Nephron (organoid): Measurements from ENCODE around the gene CTNND2.

ENCODE experiments used
- H3K27ac Mint-ChIP-seq, 3 experiments: 2 replicates each; pipeline ENCODE4 v1.8.0; 2020; ENCODE audit warnings: mixed read lengths in 3 of 3, mild to moderate bottlenecking in 2 of 3, moderate library complexity in 1 of 3
- H3K27me3 Mint-ChIP-seq: 2 replicates; pipeline ENCODE4 v1.8.0; 2021; ENCODE audit warnings: low read depth, mild to moderate bottlenecking, moderate library complexity, mixed read lengths
- H3K36me3 Mint-ChIP-seq: 2 replicates; pipeline ENCODE4 v1.8.0; 2020; ENCODE audit warnings: low read depth, mixed read lengths
- H3K4me1 Mint-ChIP-seq: 2 replicates; pipeline ENCODE4 v1.8.0; 2020; ENCODE audit warnings: mixed read lengths
- H3K4me3 Mint-ChIP-seq, 3 experiments: 2 replicates each; pipeline ENCODE4 v1.8.0; 2020; ENCODE audit warnings: mild to moderate bottlenecking in 3 of 3, mixed read lengths in 3 of 3, moderate library complexity in 2 of 3
- H3K9me3 Mint-ChIP-seq: 2 replicates; pipeline ENCODE4 v1.8.0; 2020; ENCODE audit warnings: mixed read lengths
- TF ChIP-seq, protein P1 (sequence below), 3 experiments: fragments of 200-600 bp; sonication (generic); IDR thresholded peaks; one replicate each; pipeline ENCODE4 v1.5.0; 2021; ENCODE audit warnings: antibody characterized with exemption in 3 of 3; ENCODE audit not compliant: unreplicated experiment in 3 of 3

The CTNND2 gene

DNA sequence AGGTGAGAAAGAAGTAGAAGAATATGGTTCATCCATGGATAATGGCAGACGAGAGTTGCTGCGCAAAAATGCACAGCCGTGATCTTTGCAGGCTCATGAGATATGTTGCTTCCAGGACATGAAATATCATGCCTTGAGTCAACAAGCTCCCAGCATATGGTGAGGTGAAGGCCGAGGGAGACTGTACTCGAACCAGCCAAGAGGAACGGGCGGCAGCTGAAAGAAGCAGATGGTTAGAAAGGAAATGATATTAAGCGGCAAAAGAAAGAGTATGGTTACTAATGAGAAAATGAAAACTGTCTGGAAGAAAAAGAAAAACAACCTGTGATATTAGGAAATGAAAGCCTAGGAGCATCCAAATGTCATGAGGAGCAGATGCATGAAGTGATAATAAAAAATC is 798.5 kb downstream of the CTNND2 start:
- Mint-ChIP-seq H3K36me3 (no peaks in the 10 kb centered on the region), H3K27me3 (peaks cover 4% of the 10 kb centered on the region), H3K4me1 (no peaks in the 10 kb centered on the region), H3K27ac (no peak overlapping the region), H3K4me3 (no peak overlapping the region), H3K9me3 (no peaks in the 10 kb centered on the region)
- TF ChIP-seq, protein P1, sequence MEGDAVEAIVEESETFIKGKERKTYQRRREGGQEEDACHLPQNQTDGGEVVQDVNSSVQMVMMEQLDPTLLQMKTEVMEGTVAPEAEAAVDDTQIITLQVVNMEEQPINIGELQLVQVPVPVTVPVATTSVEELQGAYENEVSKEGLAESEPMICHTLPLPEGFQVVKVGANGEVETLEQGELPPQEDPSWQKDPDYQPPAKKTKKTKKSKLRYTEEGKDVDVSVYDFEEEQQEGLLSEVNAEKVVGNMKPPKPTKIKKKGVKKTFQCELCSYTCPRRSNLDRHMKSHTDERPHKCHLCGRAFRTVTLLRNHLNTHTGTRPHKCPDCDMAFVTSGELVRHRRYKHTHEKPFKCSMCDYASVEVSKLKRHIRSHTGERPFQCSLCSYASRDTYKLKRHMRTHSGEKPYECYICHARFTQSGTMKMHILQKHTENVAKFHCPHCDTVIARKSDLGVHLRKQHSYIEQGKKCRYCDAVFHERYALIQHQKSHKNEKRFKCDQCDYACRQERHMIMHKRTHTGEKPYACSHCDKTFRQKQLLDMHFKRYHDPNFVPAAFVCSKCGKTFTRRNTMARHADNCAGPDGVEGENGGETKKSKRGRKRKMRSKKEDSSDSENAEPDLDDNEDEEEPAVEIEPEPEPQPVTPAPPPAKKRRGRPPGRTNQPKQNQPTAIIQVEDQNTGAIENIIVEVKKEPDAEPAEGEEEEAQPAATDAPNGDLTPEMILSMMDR (IDR thresholded peaks at IDR 0.05; ENCODE audit: unreplicated experiment in 3 of 3), result no peak

DNA sequence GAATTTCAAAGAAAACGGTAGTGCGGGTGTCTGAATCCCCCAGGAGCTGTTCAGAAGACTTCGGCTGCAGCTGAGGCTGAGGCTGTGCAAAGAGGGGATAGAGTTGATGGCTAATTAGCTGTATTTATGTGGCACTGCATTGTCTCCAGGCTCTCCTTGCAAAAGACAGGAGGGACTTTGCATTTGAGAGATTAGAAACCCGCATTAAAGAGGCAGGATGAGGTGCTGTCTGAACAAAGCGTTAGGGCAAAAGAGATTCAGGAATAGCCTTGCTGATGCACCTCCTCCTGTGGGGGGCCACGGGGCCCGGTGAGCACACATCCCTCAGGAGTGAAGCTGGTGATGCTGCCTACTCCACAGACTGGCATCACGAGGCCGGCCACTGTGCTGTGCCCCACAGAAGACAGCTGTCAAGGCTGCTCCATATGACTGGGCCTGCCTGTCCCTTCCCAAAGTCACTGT is 799.6 kb downstream of the CTNND2 start:
- H3K27ac Mint-ChIP-seq, result no peak overlapping the region
- peaks cover 4% of the 10 kb centered on the region for H3K27me3 Mint-ChIP-seq
- no peaks in the 10 kb centered on the region for H3K4me1 Mint-ChIP-seq
- TF ChIP-seq, protein P1 (IDR thresholded peaks at IDR 0.05; ENCODE audit: unreplicated experiment in 3 of 3), result no peak
- H3K4me3 Mint-ChIP-seq, result no peak overlapping the region
- H3K9me3 Mint-ChIP-seq, result no peaks in the 10 kb centered on the region
- H3K36me3 Mint-ChIP-seq, result no peaks in the 10 kb centered on the region

DNA sequence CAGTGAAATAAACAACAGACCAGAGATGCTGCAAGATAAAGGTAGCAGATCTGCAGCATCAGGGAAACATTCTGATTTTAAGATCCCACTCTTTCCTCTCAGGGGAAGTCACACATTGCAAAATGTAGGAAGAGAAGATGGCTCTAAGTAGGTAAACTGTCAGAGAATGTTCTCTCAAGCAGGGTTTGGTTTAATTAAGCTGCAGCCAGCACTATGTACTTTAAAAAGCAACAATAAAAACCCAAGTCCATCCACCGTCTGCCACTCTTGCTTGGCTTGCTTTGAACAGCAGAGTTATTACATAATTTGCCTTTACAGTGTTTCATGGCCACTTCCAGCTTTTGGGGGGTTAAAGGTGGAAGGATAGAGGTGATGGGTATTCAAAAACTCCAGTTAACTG is 800.0 kb downstream of the CTNND2 start:
- no peaks in the 10 kb centered on the region for H3K9me3 Mint-ChIP-seq
- peaks cover 4% of the 10 kb centered on the region for H3K27me3 Mint-ChIP-seq
- no peaks in the 10 kb centered on the region for H3K36me3 Mint-ChIP-seq
- no peak overlapping the region for H3K27ac Mint-ChIP-seq
- TF ChIP-seq, protein P1 (IDR thresholded peaks at IDR 0.05; ENCODE audit: unreplicated experiment in 3 of 3), result no peak
- H3K4me3 Mint-ChIP-seq, result no peak overlapping the region
- H3K4me1 Mint-ChIP-seq, result no peaks in the 10 kb centered on the region

DNA sequence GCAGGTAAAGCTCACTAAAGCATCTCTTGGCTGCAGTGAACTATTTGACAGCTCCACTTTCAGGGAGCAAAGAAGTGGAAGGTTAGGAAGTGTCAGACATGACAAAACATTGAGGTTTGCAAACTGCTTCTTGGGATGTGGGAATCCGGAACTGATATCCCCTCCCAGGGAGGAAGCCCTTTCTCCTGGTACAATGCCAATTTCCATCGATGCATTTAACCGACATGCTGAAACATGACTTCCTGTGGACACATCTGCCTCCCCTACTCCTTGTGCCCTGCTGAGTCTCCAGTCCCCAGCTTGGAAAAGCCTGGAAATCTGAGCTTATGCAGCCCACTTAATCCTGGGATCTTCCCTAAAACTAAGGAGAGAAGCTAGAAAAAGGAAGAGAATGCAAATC is 820.1 kb downstream of the CTNND2 start:
- Mint-ChIP-seq H3K4me1 (no peaks in the 10 kb centered on the region), H3K9me3 (peaks cover 5% of the 10 kb centered on the region), H3K36me3 (no peaks in the 10 kb centered on the region), H3K4me3 (no peak overlapping the region), H3K27me3 (no peaks in the 10 kb centered on the region), H3K27ac (no peak overlapping the region)
- TF ChIP-seq, protein P1 (IDR thresholded peaks at IDR 0.05; ENCODE audit: unreplicated experiment in 3 of 3), result no peak

DNA sequence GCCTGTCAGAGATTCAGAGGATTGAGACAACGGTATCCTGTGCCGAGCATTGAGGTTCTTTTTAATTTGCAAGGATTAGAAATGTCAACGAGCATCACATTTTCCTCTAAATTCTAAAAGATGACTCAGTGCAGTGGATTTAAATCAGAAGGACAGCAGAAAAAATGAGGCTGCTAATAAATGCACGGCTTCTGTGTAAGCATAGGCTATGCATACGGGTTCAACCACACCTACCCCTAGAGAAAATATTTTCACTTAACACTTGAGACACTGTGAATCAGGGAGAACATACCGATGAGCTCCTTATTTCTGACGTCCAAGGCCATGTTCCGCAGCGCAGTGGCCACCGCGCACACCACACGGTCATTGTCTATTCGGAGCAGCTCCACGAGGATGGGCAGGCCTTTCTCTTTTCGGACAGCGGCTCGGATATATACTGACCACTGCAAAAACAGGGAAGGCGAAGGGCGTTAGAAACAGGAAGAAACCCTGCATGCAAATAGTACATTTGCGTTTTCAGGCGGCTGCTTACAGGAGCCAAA is 821.8 kb downstream of the CTNND2 start:
- no peak overlapping the region for H3K27ac Mint-ChIP-seq
- no peaks in the 10 kb centered on the region for H3K9me3 Mint-ChIP-seq
- TF ChIP-seq, protein P1 (IDR thresholded peaks at IDR 0.05; ENCODE audit: unreplicated experiment in 3 of 3), result no peak
- H3K36me3 Mint-ChIP-seq, result no peaks in the 10 kb centered on the region
- no peaks in the 10 kb centered on the region for H3K27me3 Mint-ChIP-seq
- no peak overlapping the region for H3K4me3 Mint-ChIP-seq
- no peaks in the 10 kb centered on the region for H3K4me1 Mint-ChIP-seq

DNA sequence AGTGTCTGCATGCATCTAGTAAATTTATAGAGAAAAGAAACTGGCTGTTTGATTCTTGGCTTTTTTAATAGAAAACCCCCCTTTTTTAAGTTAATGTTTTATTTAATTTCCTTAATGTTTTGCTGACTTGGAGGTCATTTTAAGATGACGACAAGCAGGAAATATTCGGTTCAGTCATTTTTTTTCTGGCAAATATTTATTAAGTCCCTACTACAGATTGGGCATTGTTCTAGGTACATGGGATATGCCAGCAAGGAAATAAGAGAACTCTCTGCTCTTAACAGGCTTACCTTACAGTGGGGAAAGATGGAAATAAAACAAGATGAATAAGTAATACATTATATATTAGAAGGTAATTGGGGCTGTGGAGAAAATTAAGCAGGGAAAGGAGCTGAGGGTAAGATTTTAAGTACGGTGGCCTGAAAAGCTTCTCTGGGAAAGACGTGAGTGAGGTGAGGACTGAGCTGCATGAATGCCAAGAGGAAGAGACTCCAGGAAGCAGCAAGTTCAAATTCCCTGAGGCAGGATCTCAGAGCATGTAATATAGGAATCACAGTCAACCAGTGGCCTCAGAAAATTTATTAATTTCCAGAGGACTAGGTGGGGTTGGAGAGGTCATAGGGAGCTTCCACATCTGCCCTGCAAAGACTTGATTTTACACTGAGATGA is 827.2 kb downstream of the CTNND2 start:
- H3K4me1 Mint-ChIP-seq, result no peaks in the 10 kb centered on the region
- H3K4me3 Mint-ChIP-seq, result no peak overlapping the region
- H3K9me3 Mint-ChIP-seq, result no peaks in the 10 kb centered on the region
- peaks cover 3% of the 10 kb centered on the region for H3K27me3 Mint-ChIP-seq
- no peaks in the 10 kb centered on the region for H3K36me3 Mint-ChIP-seq
- TF ChIP-seq, protein P1 (IDR thresholded peaks at IDR 0.05; ENCODE audit: unreplicated experiment in 3 of 3), result no peak
- H3K27ac Mint-ChIP-seq, result peak overlapping the region in 2 of 3 experiments; percentile 55 to 58
